ENCODE data around the gene NDUFS3.

Gene NDUFS3

GRCh38 chr11:47552566-47553405 is 26.1 kb upstream of the NDUFS3 start, which contains the start of gene CELF1:
Gene CELF1 (minus strand): TSS chr11:47553132. CDS start chr11:47499523, 53,609 bp downstream.
- H3K36me3 ChIP-seq (ENCODE audit: control insufficient read depth in 2 of 2, insufficient read depth in 1 of 2, low read length in 2 of 2), result peaks cover 0 to 18% of the 10 kb centered on the region in 2 experiments; a peak in 2 of 3 replicates
- no peaks in the 10 kb centered on the region for H3K9me3 ChIP-seq (ENCODE audit: control insufficient read depth, insufficient read depth, low read depth, low read length)
- ChIA-PET POLR2A (interaction anchor here (0.6 to 2.1 kb wide), 10 partner anchors 11 to 55 kb away, joined by 3 to 14 read pairs (median 3); partner anchors contain the start of gene PTPMT1), CTCF (interaction anchor here (0.5 to 2.6 kb wide), 27 partner anchors 8 to 743 kb away, joined by 3 to 16 read pairs (median 4); partner anchors contain the start of genes KBTBD4, NDUFS3 and PTPMT1)
- H3K4me3 ChIP-seq (ENCODE audit: low read depth, low read length), result peak within 1 kb of the TSS; percentile 99
- peak within 1 kb of the TSS; percentile 79 for H3K27ac ChIP-seq (ENCODE audit: extremely low read depth, low read depth, low read length)
- no peaks in the 10 kb centered on the region for H3K4me1 ChIP-seq (ENCODE audit: control insufficient read depth, insufficient read depth, low read length)
- TF ChIP-seq ZNF350 (tag by site-specific recombination; IDR thresholded peaks at IDR 0.05) (no peak), ZNF184 (tag by site-specific recombination; IDR thresholded peaks at IDR 0.05) (no peak; the same call in 1 of the 2 replicates), GFI1B (tag by site-specific recombination; IDR thresholded peaks at IDR 0.05) (no peak), ZBTB44 (tag by site-specific recombination; IDR thresholded peaks at IDR 0.05) (peak; percentile 29; the same call in 1 of the 2 replicates), ZNF791 (tag by site-specific recombination; IDR thresholded peaks at IDR 0.05) (no peak), ZNF639 (tag by site-specific recombination; IDR thresholded peaks at IDR 0.05) (no peak), ZNF202 (tag by site-specific recombination; IDR thresholded peaks at IDR 0.05; ENCODE audit: borderline replicate concordance) (no peak), YY1 (tag by site-specific recombination; IDR thresholded peaks at IDR 0.05) (peak; percentile 70), ZNF366 (tag by site-specific recombination; conservative IDR thresholded peaks at IDR 0.05) (no peak), ZNF175 (tag by site-specific recombination; IDR thresholded peaks at IDR 0.05) (no peak), ZNF677 (tag by site-specific recombination; IDR thresholded peaks at IDR 0.05) (no peak), ZNF645 (tag by site-specific recombination; IDR thresholded peaks at IDR 0.05) (no peak), ZNF10 (tag by site-specific recombination; IDR thresholded peaks at IDR 0.05) (no peak; the same call in 1 of the 2 replicates), ZNF133 (tag by site-specific recombination; IDR thresholded peaks at IDR 0.05) (no peak), ZNF670 (tag by site-specific recombination; IDR thresholded peaks at IDR 0.05; ENCODE audit: low read depth) (no peak), ZNF513 (tag by site-specific recombination; IDR thresholded peaks at IDR 0.05) (no peak), ZNF292 (tag by site-specific recombination; IDR thresholded peaks at IDR 0.05; ENCODE audit: borderline replicate concordance, low read depth) (no peak), ZNF510 (tag by site-specific recombination; IDR thresholded peaks at IDR 0.05; ENCODE audit: insufficient replicate concordance) (no peak), ZNF707 (tag by site-specific recombination; IDR thresholded peaks at IDR 0.05) (no peak), PRDM6 (tag by site-specific recombination; IDR thresholded peaks at IDR 0.05) (no peak), ZNF830 (tag by site-specific recombination; IDR thresholded peaks at IDR 0.05; ENCODE audit: low read depth) (no peak), GLI2 (tag by site-specific recombination; IDR thresholded peaks at IDR 0.05; ENCODE audit: borderline replicate concordance, low read depth) (no peak), ZNF404 (tag by site-specific recombination; IDR thresholded peaks at IDR 0.05) (no peak)
- TF ChIP-seq, protein P1, sequence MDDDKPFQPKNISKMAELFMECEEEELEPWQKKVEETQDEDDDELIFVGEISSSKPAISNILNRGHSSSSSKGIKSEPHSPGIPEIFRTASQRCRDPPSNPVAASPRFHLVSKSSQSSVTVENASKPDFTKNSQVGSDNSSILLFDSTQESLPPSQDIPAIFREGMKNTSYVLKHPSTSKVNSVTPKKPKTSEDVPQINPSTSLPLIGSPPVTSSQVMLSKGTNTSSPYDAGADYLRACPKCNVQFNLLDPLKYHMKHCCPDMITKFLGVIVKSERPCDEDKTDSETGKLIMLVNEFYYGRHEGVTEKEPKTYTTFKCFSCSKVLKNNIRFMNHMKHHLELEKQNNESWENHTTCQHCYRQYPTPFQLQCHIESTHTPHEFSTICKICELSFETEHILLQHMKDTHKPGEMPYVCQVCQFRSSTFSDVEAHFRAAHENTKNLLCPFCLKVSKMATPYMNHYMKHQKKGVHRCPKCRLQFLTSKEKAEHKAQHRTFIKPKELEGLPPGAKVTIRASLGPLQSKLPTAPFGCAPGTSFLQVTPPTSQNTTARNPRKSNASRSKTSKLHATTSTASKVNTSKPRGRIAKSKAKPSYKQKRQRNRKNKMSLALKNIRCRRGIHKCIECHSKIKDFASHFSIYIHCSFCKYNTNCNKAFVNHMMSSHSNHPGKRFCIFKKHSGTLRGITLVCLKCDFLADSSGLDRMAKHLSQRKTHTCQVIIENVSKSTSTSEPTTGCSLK (tag by site-specific recombination; IDR thresholded peaks at IDR 0.05), result no peak
- TF ChIP-seq, protein P2, sequence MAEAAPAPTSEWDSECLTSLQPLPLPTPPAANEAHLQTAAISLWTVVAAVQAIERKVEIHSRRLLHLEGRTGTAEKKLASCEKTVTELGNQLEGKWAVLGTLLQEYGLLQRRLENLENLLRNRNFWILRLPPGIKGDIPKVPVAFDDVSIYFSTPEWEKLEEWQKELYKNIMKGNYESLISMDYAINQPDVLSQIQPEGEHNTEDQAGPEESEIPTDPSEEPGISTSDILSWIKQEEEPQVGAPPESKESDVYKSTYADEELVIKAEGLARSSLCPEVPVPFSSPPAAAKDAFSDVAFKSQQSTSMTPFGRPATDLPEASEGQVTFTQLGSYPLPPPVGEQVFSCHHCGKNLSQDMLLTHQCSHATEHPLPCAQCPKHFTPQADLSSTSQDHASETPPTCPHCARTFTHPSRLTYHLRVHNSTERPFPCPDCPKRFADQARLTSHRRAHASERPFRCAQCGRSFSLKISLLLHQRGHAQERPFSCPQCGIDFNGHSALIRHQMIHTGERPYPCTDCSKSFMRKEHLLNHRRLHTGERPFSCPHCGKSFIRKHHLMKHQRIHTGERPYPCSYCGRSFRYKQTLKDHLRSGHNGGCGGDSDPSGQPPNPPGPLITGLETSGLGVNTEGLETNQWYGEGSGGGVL (tag by site-specific recombination; IDR thresholded peaks at IDR 0.05), result peak; percentile 68

All from HEK293 (cell line).